ENCODE results near the gene DNAH2.

DNAH2 gene

GRCh38 chr17:7707858-7708750 lies 9.4 kb upstream of the DNAH2 start:
- Histone ChIP-seq H3K9ac (ENCODE audit: low read length) (no peak overlapping the region), H3K4me1 (ENCODE audit: low read length) (0 out of 2 replicates have a peak, but pooled peaks cover 4% of the 10 kb centered on the region), H3K79me2 (ENCODE audit: low read length) (no peaks in the 10 kb centered on the region), H3K9me3 (replicated peaks; ENCODE audit: insufficient read depth, low read length) (no peaks in the 10 kb centered on the region), H3K9me2 (replicated peaks; ENCODE audit: insufficient read depth, low read length) (no peaks in the 10 kb centered on the region), H3K4me2 (ENCODE audit: low read depth, low read length) (no peak overlapping the region), H3F3A (ENCODE audit: insufficient read depth, low read length) (no peaks in the 10 kb centered on the region), H3K27me3 (replicated peaks; ENCODE audit: insufficient read depth, low read length) (peaks cover 81% of the 10 kb centered on the region), H4K20me1 (ENCODE audit: insufficient read depth, low read length) (no peaks in the 10 kb centered on the region), H3K36me3 (replicated peaks; ENCODE audit: insufficient read depth, low read length) (no peaks in the 10 kb centered on the region), H3K4me3 (ENCODE audit: low read length) (no peak overlapping the region), H3K27ac (ENCODE audit: low read length) (no peak overlapping the region), H2AFZ (ENCODE audit: low read length) (no peak overlapping the region)
- DNase-seq, result no peak
- TF ChIP-seq EZH2 (optimal IDR thresholded peaks at IDR 0.05; ENCODE audit: low read depth, low read length) (no peak), CTCF (IDR thresholded peaks at IDR 0.05; ENCODE audit: low read length) (no peak), EZH2phosphoT487 (IDR thresholded peaks at IDR 0.05; ENCODE audit: low read length) (no peak)

GRCh38 chr17:7709031-7709430 lies 8.5 kb upstream of the DNAH2 start:
- no peaks in the 10 kb centered on the region for H3F3A ChIP-seq (ENCODE audit: insufficient read depth, low read length)
- no peak overlapping the region for H3K4me3 ChIP-seq (ENCODE audit: low read length)
- H2AFZ ChIP-seq (ENCODE audit: low read length), result no peak overlapping the region
- no peak for DNase-seq
- H3K4me2 ChIP-seq (ENCODE audit: low read depth, low read length), result no peak overlapping the region
- H3K9me2 ChIP-seq (replicated peaks; ENCODE audit: insufficient read depth, low read length), result no peaks in the 10 kb centered on the region
- no peaks in the 10 kb centered on the region for H3K36me3 ChIP-seq (replicated peaks; ENCODE audit: insufficient read depth, low read length)
- 0 out of 2 replicates have a peak, but pooled peaks cover 6% of the 10 kb centered on the region for H3K4me1 ChIP-seq (ENCODE audit: low read length)
- H3K79me2 ChIP-seq (ENCODE audit: low read length), result no peaks in the 10 kb centered on the region
- H3K27me3 ChIP-seq (replicated peaks; ENCODE audit: insufficient read depth, low read length), result peaks cover 90% of the 10 kb centered on the region
- no peaks in the 10 kb centered on the region for H3K9me3 ChIP-seq (replicated peaks; ENCODE audit: insufficient read depth, low read length)
- H3K27ac ChIP-seq (ENCODE audit: low read length), result no peak overlapping the region
- TF ChIP-seq EZH2 (optimal IDR thresholded peaks at IDR 0.05; ENCODE audit: low read depth, low read length), result no peak
- TF ChIP-seq EZH2phosphoT487 (IDR thresholded peaks at IDR 0.05; ENCODE audit: low read length), result no peak
- no peak for TF ChIP-seq CTCF (IDR thresholded peaks at IDR 0.05; ENCODE audit: low read length)
- H4K20me1 ChIP-seq (ENCODE audit: insufficient read depth, low read length), result no peaks in the 10 kb centered on the region
- no peak overlapping the region for H3K9ac ChIP-seq (ENCODE audit: low read length)

GRCh38 chr17:7710301-7710700 lies 7.2 kb upstream of the DNAH2 start:
- no peaks in the 10 kb centered on the region for H3F3A ChIP-seq (ENCODE audit: insufficient read depth, low read length)
- H3K79me2 ChIP-seq (ENCODE audit: low read length), result no peaks in the 10 kb centered on the region
- peaks cover 89% of the 10 kb centered on the region for H3K27me3 ChIP-seq (replicated peaks; ENCODE audit: insufficient read depth, low read length)
- H4K20me1 ChIP-seq (ENCODE audit: insufficient read depth, low read length), result no peaks in the 10 kb centered on the region
- H2AFZ ChIP-seq (ENCODE audit: low read length), result no peak overlapping the region
- H3K4me2 ChIP-seq (ENCODE audit: low read depth, low read length), result peak overlapping the region; percentile 13; the same call in 1 of the 2 replicates
- no peaks in the 10 kb centered on the region for H3K9me3 ChIP-seq (replicated peaks; ENCODE audit: insufficient read depth, low read length)
- no peak overlapping the region for H3K4me3 ChIP-seq (ENCODE audit: low read length)
- no peak overlapping the region for H3K27ac ChIP-seq (ENCODE audit: low read length)
- H3K9ac ChIP-seq (ENCODE audit: low read length), result no peak overlapping the region
- no peak for DNase-seq
- H3K4me1 ChIP-seq (ENCODE audit: low read length), result 0 out of 2 replicates have a peak, but pooled peaks cover 6% of the 10 kb centered on the region
- H3K9me2 ChIP-seq (replicated peaks; ENCODE audit: insufficient read depth, low read length), result no peaks in the 10 kb centered on the region
- H3K36me3 ChIP-seq (replicated peaks; ENCODE audit: insufficient read depth, low read length), result no peaks in the 10 kb centered on the region
- TF ChIP-seq EZH2phosphoT487 (IDR thresholded peaks at IDR 0.05; ENCODE audit: low read length) (no peak), CTCF (IDR thresholded peaks at IDR 0.05; ENCODE audit: low read length) (no peak), EZH2 (optimal IDR thresholded peaks at IDR 0.05; ENCODE audit: low read depth, low read length) (no peak)

All from MM.1S (cell line).